A673 (cell line): Measurements from ENCODE around the gene RFX1. TPM values are rescaled to one million over a fixed set of nuclear protein-coding genes. Genes with fewer than 3 reads are reported as not detected.

Source experiments
- BruUV-seq: library from RNA; stranded (reverse); fragments of 400-500 nt; replicated peaks from 2 replicates; lab custom pipeline; 2021; lab: Mats Ljungman, UMichigan
- CTCF ChIA-PET: fragments of 300-600 bp; sonication (Branson Sonifier 250); formaldehyde crosslinking; loops from one replicate; lab custom pipeline; 2022; ENCODE audit warnings: antibody characterized with exemption; lab: Charles Lee
- POLR2A ChIA-PET: fragments of 300-600 bp; sonication (Branson Sonifier 250); formaldehyde crosslinking; loops from one replicate; lab custom pipeline; 2022; ENCODE audit warnings: antibody characterized with exemption; ENCODE audit not compliant: low non-redundant PET; lab: Charles Lee
- DNase-seq: peaks from one replicate; pipeline ENCODE4 v3.0.0-alpha.2; 2015; ENCODE audit warnings: low spot score
- H3K27ac ChIP-seq: fragments of 200-600 bp; sonication (generic); 2 replicates; pipeline ENCODE4 v1.5.1; 2016; ENCODE audit warnings: mixed run types, low read depth, mild to moderate bottlenecking, mixed read lengths, antibody characterized with exemption, low read length; ENCODE audit not compliant: poor library complexity, severe bottlenecking
- H3K27me3 ChIP-seq: fragments of 200-600 bp; sonication (generic); replicated peaks from 2 replicates; pipeline ENCODE4 v1.6.1; 2017; ENCODE audit warnings: mixed run types, low read depth, mild to moderate bottlenecking, mixed read lengths, antibody characterized with exemption, low read length; ENCODE audit not compliant: insufficient read depth, poor library complexity
- H3K36me3 ChIP-seq: fragments of 200-600 bp; sonication (generic); 2 replicates; pipeline ENCODE4 v1.6.1; 2016; ENCODE audit warnings: mixed run types, mild to moderate bottlenecking, mixed read lengths, antibody characterized with exemption, low read length; ENCODE audit not compliant: insufficient read depth, poor library complexity, severe bottlenecking
- H3K4me1 ChIP-seq: fragments of 200-600 bp; sonication (generic); 2 replicates; pipeline ENCODE4 v1.6.1; 2017; ENCODE audit warnings: mixed run types, mild to moderate bottlenecking, mixed read lengths, antibody characterized with exemption, low read length; ENCODE audit not compliant: insufficient read depth, poor library complexity, severe bottlenecking
- H3K4me3 ChIP-seq: fragments of 200-600 bp; sonication (generic); 2 replicates; pipeline ENCODE4 v1.5.1; 2016; ENCODE audit warnings: low read depth, mixed run types, mild to moderate bottlenecking, mixed read lengths, low read length; ENCODE audit not compliant: poor library complexity, severe bottlenecking
- H3K9me3 ChIP-seq: fragments of 200-600 bp; sonication (generic); 2 replicates; pipeline ENCODE4 v1.6.1; 2016; ENCODE audit warnings: mixed run types, low read depth, mild to moderate bottlenecking, mixed read lengths, antibody characterized with exemption, low read length; ENCODE audit not compliant: poor library complexity, severe bottlenecking
- CTCF ChIP-seq: fragments of 300-800, 200-600 bp; sonication (generic); conservative IDR thresholded peaks from 2 replicates; pipeline ENCODE4 v1.5.1; 2017; ENCODE audit warnings: low read depth, mild to moderate bottlenecking, antibody characterized with exemption, low read length, moderate library complexity, mixed read lengths
- EZH2 ChIP-seq: fragments of 200-600 bp; sonication (generic); IDR thresholded peaks from 2 replicates; pipeline ENCODE4 v1.6.1; 2017; ENCODE audit warnings: borderline replicate concordance, low read depth, mild to moderate bottlenecking, mixed read lengths, antibody characterized with exemption, low read length; ENCODE audit not compliant: poor library complexity, severe bottlenecking
- intact Hi-C: fragments of 100-400 bp; cut with micrococcal nuclease; formaldehyde crosslinking; loops from one replicate; pipeline ENCODE4 v1.10.0; 2022; ENCODE audit not compliant: unreplicated experiment
- total RNA-seq: library from RNA; stranded (reverse); gene quantifications from 2 replicates; pipeline ENCODE4 v1.2.3, GENCODE V29; 2021

The RFX1 gene
- total RNA-seq, 1 experiment from 2014 or later = 19.5 TPM

DNA sequence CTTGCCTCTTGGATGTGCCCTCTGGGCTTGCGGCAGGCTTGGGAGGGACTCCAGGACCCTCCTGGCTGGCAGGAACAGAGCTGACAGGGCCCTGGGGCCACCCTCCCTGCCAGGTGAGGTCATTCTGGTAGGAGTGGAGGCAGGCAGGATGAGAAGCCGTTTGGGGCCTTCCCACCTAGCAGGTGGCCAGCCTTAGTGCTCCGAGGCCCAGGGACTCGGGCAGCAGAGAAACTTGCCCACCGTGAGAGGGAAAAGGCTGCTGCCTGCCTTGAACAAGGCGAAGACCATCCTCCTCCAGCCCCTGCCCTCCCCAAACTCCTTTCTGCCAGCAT lies 8.5 kb downstream of the RFX1 start:
- peaks cover 6% of the 10 kb centered on the region for H3K36me3 ChIP-seq
- ChIA-PET POLR2A (no interaction called here), CTCF (no interaction called here)
- intact Hi-C loops = no loop called here
- no peaks in the 10 kb centered on the region for H3K4me1 ChIP-seq
- DNase-seq = no peak
- H3K4me3 ChIP-seq = no peak overlapping the region
- H3K27ac ChIP-seq = no peak overlapping the region
- TF ChIP-seq EZH2 (no peak), CTCF (no peak)
- H3K9me3 ChIP-seq = peaks cover 6% of the 10 kb centered on the region
- H3K27me3 ChIP-seq = no peaks in the 10 kb centered on the region
- BruUV-seq = no TSS peak

- H3K27ac ChIP-seq = no peak overlapping the region
- TF ChIP-seq EZH2 = no peak
- no peak for TF ChIP-seq CTCF
- peaks cover 6% of the 10 kb centered on the region for H3K9me3 ChIP-seq
- BruUV-seq = no TSS peak
- ChIA-PET POLR2A (no interaction called here), CTCF (no interaction called here)
- H3K27me3 ChIP-seq = no peaks in the 10 kb centered on the region
- intact Hi-C loops = no loop called here
- no peak overlapping the region for H3K4me3 ChIP-seq
- DNase-seq = no peak
- H3K36me3 ChIP-seq = peaks cover 11% of the 10 kb centered on the region
- no peaks in the 10 kb centered on the region for H3K4me1 ChIP-seq
These were observed 9.0 kb downstream of the RFX1 start for GRCh38 chr19:13996928-13997630.

DNA sequence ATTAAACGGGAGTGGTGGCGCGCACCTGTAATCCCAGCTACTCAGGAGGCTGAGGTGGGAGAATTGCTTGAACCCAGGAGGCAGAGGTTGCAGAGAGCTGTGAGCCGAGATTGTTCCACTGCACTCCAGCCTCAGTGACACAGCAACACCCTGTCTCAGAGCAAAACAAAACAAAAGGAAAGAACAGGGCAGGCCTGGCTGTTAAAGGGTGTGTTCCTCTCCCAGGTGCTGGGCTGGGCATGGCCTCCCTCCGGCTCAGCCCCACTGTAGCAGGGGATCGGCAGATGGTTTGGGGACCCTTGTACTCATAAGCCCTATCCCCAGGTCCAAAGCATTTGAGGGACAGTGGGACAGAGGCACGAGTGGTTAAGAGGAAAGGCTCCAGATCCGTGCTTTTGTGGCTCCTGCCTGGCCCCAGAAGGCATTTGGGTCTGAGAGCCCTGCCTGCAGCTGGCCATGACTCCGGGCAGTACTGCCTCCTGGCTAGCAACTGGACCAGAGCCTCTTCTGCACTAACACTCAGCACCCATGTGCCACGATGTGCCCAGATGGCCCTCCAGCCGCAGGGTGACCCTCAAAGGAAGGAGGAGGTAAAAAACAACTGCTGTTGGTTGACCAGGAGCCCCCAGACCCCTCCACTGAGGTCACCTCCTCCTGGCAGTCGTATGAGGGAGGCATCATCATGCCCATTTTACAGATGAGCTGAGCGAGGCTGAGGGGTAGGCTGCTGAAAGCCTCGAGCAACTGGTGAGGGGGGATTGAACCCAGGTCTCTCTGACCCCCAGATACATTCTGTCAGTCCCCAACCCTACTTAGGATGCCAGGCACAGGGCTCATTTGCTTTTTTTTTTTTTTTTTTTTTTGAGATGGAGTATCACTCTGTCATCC lies 10.0 kb downstream of the RFX1 start:
- Histone ChIP-seq H3K27me3 (no peaks in the 10 kb centered on the region), H3K4me1 (no peaks in the 10 kb centered on the region), H3K36me3 (peaks cover 11% of the 10 kb centered on the region), H3K9me3 (peaks cover 6% of the 10 kb centered on the region), H3K4me3 (no peak overlapping the region), H3K27ac (no peak overlapping the region)
- intact Hi-C loops = no loop called here
- DNase-seq = no peak
- no peak for TF ChIP-seq CTCF
- TF ChIP-seq EZH2 = no peak
- ChIA-PET POLR2A (no interaction called here), CTCF (no interaction called here)
- BruUV-seq = no TSS peak
